ENCODE results near the gene AJAP1.
"Not testable (repeated sequence)": the region's sequence is repeated elsewhere in the genome, so short reads cannot be mapped to it uniquely, and the experiment has no call there.

AJAP1 gene, protein sequence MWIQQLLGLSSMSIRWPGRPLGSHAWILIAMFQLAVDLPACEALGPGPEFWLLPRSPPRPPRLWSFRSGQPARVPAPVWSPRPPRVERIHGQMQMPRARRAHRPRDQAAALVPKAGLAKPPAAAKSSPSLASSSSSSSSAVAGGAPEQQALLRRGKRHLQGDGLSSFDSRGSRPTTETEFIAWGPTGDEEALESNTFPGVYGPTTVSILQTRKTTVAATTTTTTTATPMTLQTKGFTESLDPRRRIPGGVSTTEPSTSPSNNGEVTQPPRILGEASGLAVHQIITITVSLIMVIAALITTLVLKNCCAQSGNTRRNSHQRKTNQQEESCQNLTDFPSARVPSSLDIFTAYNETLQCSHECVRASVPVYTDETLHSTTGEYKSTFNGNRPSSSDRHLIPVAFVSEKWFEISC

GRCh38 chr1:4653796-4654725, at the start of gene AJAP1:
AJAP1 (plus strand) TSS chr1:4654609; CDS start chr1:4655426, 817 bp downstream.
- Histone ChIP-seq H3K9ac (ENCODE audit: low read depth, low read length) (peak within 1 kb of the TSS; percentile 40), H3K4me1 (ENCODE audit: insufficient read depth, low read length) (peaks cover 39% of the 10 kb centered on the region), H3K9me3 (ENCODE audit: control insufficient read depth, insufficient read depth, low read length) (no peaks in the 10 kb centered on the region)

GRCh38 chr1:4605158-4605557, 49.3 kb upstream of the AJAP1 start:
- H3K9me3 ChIP-seq (ENCODE audit: control insufficient read depth, insufficient read depth, low read length): no peaks in the 10 kb centered on the region; the same call in 1 of the 2 replicates
- H3K4me1 ChIP-seq (ENCODE audit: insufficient read depth, low read length): no peaks in the 10 kb centered on the region
- H3K9ac ChIP-seq (ENCODE audit: low read depth, low read length): no peak overlapping the region
- no peaks in the 10 kb centered on the region for H3K36me3 ChIP-seq (ENCODE audit: insufficient read depth, low read length)

More at GRCh38 chr1:4653796-4654725, at the start of gene AJAP1:
- no peaks in the 10 kb centered on the region for H3K36me3 ChIP-seq (ENCODE audit: insufficient read depth, low read length)

GRCh38 chr1:4611563-4612341, 42.7 kb upstream of the AJAP1 start:
- H3K9ac ChIP-seq (ENCODE audit: low read depth, low read length): no peak overlapping the region
- H3K36me3 ChIP-seq (ENCODE audit: insufficient read depth, low read length): no peaks in the 10 kb centered on the region
- no peaks in the 10 kb centered on the region for H3K9me3 ChIP-seq (ENCODE audit: control insufficient read depth, insufficient read depth, low read length)
- H3K4me1 ChIP-seq (ENCODE audit: insufficient read depth, low read length): no peaks in the 10 kb centered on the region

DNA sequence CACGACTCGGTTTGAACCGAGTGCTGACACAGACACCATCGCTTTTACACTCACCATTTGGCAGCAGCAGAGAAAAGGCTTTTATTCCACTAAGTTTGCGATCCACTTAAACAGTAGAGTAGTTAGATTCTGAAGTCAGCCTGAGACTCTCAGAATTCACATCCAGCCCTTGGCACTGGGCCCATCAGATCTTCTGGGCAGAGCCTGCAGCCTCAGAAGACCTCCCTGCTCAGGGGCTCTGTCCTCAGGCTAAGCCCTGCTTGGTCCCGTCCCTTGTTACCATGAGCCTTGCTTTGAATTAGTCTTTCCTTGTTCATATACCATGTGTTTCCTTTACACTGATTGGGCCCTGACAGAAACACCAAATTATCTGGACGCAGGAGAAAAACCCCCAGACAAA, 41.4 kb upstream of the AJAP1 start:
- no peaks in the 10 kb centered on the region for H3K36me3 ChIP-seq (ENCODE audit: insufficient read depth, low read length)
- no peaks in the 10 kb centered on the region for H3K9me3 ChIP-seq (ENCODE audit: control insufficient read depth, insufficient read depth, low read length)
- no peak overlapping the region for H3K9ac ChIP-seq (ENCODE audit: low read depth, low read length)
- H3K4me1 ChIP-seq (ENCODE audit: insufficient read depth, low read length): no peaks in the 10 kb centered on the region

- H3K9ac ChIP-seq (ENCODE audit: low read depth, low read length): no peak overlapping the region
- H3K9me3 ChIP-seq (ENCODE audit: control insufficient read depth, insufficient read depth, low read length): no peaks in the 10 kb centered on the region
- no peaks in the 10 kb centered on the region for H3K4me1 ChIP-seq (ENCODE audit: insufficient read depth, low read length)
- no peaks in the 10 kb centered on the region for H3K36me3 ChIP-seq (ENCODE audit: insufficient read depth, low read length)
Measured at GRCh38 chr1:4613606-4614370, 40.6 kb upstream of the AJAP1 start.

DNA sequence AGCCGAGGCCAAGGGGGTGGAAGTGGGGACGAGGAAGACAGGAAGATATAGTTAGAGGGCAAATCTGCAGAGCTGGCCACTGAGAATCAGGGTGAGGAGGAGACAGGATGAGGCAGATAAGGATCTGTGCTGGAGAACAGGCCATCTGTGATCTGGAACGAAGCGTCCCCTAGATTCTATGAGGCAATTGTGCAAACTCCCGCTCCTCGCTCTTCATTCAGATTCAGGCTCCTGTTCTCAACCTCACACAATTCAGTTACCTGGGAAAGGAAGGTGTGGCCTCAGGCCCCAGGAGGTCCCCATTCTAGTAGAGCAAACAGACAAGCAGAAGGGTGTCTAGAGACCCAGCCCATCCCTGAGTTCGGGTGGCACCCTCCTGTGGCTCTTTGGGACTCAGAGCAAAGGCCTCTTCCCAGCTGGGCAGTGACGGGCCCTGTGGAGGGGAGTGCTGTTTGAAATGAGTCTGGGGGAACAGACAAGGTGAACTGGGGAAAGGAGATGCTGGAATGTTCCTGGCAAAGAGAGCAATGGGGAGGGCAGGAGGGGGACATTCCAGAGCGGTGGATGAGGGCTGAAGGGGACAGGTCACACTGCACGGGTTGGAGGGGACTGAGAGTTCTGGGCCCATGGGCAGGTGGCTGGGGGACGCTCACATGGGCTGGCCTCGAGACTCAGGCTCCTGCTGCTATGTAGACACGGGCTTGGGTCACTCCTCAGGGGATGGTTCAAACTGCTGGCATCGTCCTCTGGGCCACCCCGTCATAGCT, 39.9 kb upstream of the AJAP1 start:
- Histone ChIP-seq H3K36me3 (ENCODE audit: insufficient read depth, low read length) (no peaks in the 10 kb centered on the region), H3K9ac (ENCODE audit: low read depth, low read length) (no peak overlapping the region), H3K4me1 (ENCODE audit: insufficient read depth, low read length) (no peaks in the 10 kb centered on the region), H3K9me3 (ENCODE audit: control insufficient read depth, insufficient read depth, low read length) (no peaks in the 10 kb centered on the region)

DNA sequence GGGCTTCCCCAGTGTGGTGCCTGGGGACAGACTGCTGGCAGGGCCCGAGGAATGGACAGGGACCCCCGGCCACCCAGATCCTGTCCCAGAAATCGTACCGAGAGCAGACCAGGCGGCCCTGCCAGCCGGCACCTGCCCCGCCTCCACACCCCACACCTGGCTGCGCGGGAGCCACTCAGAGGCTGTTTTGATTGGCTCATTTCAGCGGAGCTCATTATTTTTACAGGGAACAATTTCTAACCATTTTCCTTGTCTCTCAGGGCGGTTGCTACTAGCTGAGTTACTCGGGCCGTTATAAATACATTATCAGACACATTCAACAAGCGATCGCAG, 39.3 kb upstream of the AJAP1 start:
- H3K9ac ChIP-seq (ENCODE audit: low read depth, low read length): no peak overlapping the region
- H3K36me3 ChIP-seq (ENCODE audit: insufficient read depth, low read length): no peaks in the 10 kb centered on the region
- H3K4me1 ChIP-seq (ENCODE audit: insufficient read depth, low read length): no peaks in the 10 kb centered on the region
- H3K9me3 ChIP-seq (ENCODE audit: control insufficient read depth, insufficient read depth, low read length): no peaks in the 10 kb centered on the region; the same call in 1 of the 2 replicates

DNA sequence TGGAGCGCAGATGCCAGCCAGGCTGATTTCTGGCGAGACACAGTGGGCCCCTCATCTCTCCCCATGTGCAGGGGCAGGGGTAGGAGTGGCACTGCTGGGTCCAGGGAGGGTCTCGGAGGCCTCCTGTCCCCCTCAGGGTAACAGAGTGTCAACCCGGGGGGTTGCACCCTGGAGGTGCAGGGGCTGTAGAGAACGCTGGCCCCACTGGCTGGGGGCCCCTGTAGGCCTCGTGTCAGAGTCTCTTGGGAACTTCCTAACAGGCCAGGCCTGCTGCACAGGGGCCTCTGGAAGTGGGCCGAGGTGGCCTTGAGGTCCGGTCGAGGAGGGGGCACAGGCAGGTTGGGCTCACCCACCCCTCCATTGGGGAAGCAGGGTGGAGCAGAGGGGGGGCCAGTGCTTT, 38.9 kb upstream of the AJAP1 start:
- H3K9ac ChIP-seq (ENCODE audit: low read depth, low read length): no peak overlapping the region
- H3K9me3 ChIP-seq (ENCODE audit: control insufficient read depth, insufficient read depth, low read length): no peaks in the 10 kb centered on the region; the same call in 1 of the 2 replicates
- no peaks in the 10 kb centered on the region for H3K4me1 ChIP-seq (ENCODE audit: insufficient read depth, low read length)
- H3K36me3 ChIP-seq (ENCODE audit: insufficient read depth, low read length): no peaks in the 10 kb centered on the region

GRCh38 chr1:4616831-4617465, 37.5 kb upstream of the AJAP1 start:
- Histone ChIP-seq H3K36me3 (ENCODE audit: insufficient read depth, low read length) (no peaks in the 10 kb centered on the region), H3K4me1 (ENCODE audit: insufficient read depth, low read length) (no peaks in the 10 kb centered on the region), H3K9ac (ENCODE audit: low read depth, low read length) (no peak overlapping the region), H3K9me3 (ENCODE audit: control insufficient read depth, insufficient read depth, low read length) (no peaks in the 10 kb centered on the region; the same call in 1 of the 2 replicates)

DNA sequence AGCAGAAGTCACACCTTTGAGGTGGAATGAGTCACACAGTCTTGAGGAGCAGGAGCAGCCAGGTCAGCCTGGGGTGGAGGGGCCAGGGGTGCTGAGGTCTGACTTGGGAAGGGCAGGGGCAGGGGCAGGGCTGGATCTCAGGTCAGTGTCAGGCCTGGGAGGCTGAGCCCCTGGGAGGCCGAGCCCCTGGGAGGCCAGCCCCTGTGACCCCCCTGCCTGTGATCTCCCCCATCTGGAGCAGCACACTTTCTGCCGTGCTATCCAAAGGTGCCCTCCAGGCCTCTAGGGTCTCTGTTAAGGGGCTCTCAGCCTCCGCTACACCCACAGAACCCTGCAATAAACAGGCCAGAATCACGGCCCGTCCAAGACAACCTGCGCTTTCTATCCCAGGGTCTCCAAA, 36.9 kb upstream of the AJAP1 start:
- Histone ChIP-seq H3K4me1 (ENCODE audit: insufficient read depth, low read length) (no peaks in the 10 kb centered on the region), H3K9me3 (ENCODE audit: control insufficient read depth, insufficient read depth, low read length) (no peaks in the 10 kb centered on the region; the same call in 1 of the 2 replicates), H3K9ac (ENCODE audit: low read depth, low read length) (no peak overlapping the region), H3K36me3 (ENCODE audit: insufficient read depth, low read length) (no peaks in the 10 kb centered on the region)

DNA sequence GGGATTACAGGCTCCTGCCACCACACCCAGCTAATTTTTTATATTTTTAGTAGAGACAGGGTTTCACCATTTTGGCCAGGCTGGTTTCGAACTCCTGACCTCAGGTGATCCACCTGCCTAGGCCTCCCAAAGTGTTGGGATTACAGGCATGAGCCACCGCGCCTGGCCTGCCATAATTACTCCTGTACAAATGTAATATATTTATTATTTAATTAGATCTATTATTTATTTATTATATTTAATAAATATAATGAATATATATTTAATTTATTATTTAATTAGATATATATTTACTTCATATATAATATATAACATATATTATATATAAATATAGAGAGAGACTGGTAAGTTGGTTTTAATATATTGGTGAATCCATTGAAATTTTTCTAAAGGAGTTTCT, 35.6 kb upstream of the AJAP1 start:
- H3K36me3 ChIP-seq (ENCODE audit: insufficient read depth, low read length); H3K4me1 ChIP-seq (ENCODE audit: insufficient read depth, low read length); H3K9ac ChIP-seq (ENCODE audit: low read depth, low read length); H3K9me3 ChIP-seq (ENCODE audit: control insufficient read depth, insufficient read depth, low read length): not testable (repeated sequence)

- no peaks in the 10 kb centered on the region for H3K4me1 ChIP-seq (ENCODE audit: insufficient read depth, low read length)
- H3K36me3 ChIP-seq (ENCODE audit: insufficient read depth, low read length): no peaks in the 10 kb centered on the region
- H3K9ac ChIP-seq (ENCODE audit: low read depth, low read length): no peak overlapping the region
- H3K9me3 ChIP-seq (ENCODE audit: control insufficient read depth, insufficient read depth, low read length): no peaks in the 10 kb centered on the region; the same call in 1 of the 2 replicates
Measured at GRCh38 chr1:4621646-4622045, 32.8 kb upstream of the AJAP1 start.

DNA sequence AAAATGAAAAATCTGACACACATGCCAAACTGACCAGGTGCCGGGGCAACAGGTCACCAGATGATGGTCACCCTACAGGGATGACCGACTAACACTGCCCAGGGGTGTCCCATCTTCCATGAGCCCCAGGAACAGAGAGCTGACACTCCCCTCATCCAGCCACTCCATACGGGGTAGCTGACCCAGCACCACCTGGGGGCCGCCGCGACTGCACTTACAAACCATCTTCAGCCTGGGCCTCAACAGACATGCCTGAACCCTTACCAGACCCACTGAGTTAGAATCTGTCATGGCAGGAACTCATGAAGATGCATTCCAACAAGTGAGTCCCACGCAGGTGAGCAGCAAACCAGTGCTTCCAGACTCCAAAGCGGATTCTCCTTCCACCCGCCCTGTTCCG, 31.6 kb upstream of the AJAP1 start:
- no peaks in the 10 kb centered on the region for H3K36me3 ChIP-seq (ENCODE audit: insufficient read depth, low read length)

More for the DNA sequence above, 31.6 kb upstream of the AJAP1 start:
- no peak overlapping the region for H3K9ac ChIP-seq (ENCODE audit: low read depth, low read length)
- no peaks in the 10 kb centered on the region; the same call in 1 of the 2 replicates for H3K9me3 ChIP-seq (ENCODE audit: control insufficient read depth, insufficient read depth, low read length)
- H3K4me1 ChIP-seq (ENCODE audit: insufficient read depth, low read length): no peaks in the 10 kb centered on the region

Measured in ES-I3 (cell line).